C4-2B (cell line): ENCODE data around the gene ASB10.

Source experiments
- CTCF ChIP-seq: fragments of 450-650 bp; conservative IDR thresholded peaks from 2 replicates; pipeline ENCODE4 v1.5.1; 2017; ENCODE audit warnings: mild to moderate bottlenecking
- ZFX ChIP-seq: fragments of 450-650 bp; IDR thresholded peaks from 2 replicates; pipeline ENCODE4 v1.6.1; 2017

DNA sequence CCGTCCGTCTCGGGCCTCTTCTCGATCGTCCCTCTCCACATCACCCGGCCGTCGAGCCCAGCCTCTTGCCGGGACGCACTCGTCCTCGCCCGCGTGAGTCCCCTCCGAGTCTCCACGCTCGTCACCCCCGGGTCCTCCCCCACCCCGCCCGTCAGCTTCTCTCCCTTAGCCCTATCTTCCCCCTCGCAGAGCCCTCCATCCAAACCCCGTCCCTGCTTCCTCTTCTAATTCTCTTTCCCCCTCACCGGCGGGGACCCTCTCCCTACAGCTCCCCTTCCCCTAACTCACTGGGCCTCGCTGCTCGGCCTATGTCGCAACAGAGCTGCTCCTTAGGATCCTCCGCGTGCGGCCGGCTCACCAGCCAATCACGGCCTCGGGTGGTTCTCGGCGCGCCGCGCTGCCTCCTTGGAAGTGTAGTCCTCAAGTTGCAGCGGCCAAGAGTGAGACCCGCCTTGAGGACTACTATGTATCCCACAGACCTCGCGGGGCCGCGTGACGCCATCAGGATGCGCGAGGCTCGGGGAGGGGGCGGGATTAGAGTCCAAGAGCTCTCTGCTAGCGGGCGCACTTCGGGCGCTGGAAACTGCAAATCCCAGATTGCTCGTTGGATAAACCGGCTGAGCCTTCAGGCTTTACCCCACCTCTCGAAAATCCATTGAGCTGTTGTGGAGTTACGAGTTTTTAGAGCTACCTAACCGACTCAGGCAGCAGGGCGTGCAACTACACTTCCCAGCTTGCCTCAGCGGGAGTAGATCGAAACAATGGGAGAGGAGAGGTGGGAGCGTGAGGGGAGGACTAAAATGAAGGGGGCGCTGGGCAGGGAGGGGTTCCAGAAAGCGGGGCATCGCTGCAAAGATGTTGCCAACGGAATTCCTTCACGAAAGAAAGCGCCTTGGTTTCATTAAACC, 40.1 kb upstream of the ASB10 start, which contains the start of gene ABCF2:
- TF ChIP-seq CTCF (no peak), ZFX (peak; percentile 80)
